ENCODE data around the gene PANK3. TPM values are rescaled to one million over a fixed set of nuclear protein-coding genes. Genes with fewer than 3 reads are reported as not detected.
"Not testable (repeated sequence)": the region's sequence is repeated elsewhere in the genome, so short reads cannot be mapped to it uniquely, and the experiment has no call there.

The PANK3 gene
- total RNA-seq, 1 donor, result 71.7 TPM

DNA sequence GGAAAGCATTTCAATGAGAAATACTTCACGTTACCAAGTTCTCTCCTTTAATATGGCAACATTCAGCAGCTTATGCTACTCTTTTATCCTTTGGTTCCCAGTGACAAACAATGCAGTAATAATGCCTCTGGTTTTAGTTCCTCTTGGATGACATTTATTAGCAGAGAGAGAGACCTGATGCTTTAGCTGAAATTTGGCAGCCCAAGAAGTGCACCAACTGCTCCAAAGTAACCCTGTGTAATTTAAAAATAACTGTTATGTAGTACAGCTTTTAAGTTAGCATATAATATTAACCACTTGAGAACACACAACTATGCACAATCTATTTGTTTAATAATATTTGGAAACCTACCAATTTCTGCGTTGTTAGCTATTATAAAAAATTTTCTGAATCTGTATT lies 21.8 kb downstream of the PANK3 start:
- H3K4me3 ChIP-seq (ENCODE audit: low read depth, low read length), result no peak overlapping the region
- DNase-seq (ENCODE audit: low read depth), result no peak
- TF ChIP-seq, protein P1, sequence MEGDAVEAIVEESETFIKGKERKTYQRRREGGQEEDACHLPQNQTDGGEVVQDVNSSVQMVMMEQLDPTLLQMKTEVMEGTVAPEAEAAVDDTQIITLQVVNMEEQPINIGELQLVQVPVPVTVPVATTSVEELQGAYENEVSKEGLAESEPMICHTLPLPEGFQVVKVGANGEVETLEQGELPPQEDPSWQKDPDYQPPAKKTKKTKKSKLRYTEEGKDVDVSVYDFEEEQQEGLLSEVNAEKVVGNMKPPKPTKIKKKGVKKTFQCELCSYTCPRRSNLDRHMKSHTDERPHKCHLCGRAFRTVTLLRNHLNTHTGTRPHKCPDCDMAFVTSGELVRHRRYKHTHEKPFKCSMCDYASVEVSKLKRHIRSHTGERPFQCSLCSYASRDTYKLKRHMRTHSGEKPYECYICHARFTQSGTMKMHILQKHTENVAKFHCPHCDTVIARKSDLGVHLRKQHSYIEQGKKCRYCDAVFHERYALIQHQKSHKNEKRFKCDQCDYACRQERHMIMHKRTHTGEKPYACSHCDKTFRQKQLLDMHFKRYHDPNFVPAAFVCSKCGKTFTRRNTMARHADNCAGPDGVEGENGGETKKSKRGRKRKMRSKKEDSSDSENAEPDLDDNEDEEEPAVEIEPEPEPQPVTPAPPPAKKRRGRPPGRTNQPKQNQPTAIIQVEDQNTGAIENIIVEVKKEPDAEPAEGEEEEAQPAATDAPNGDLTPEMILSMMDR (IDR thresholded peaks at IDR 0.05; ENCODE audit: insufficient read depth, low read depth, low read length), result no peak

DNA sequence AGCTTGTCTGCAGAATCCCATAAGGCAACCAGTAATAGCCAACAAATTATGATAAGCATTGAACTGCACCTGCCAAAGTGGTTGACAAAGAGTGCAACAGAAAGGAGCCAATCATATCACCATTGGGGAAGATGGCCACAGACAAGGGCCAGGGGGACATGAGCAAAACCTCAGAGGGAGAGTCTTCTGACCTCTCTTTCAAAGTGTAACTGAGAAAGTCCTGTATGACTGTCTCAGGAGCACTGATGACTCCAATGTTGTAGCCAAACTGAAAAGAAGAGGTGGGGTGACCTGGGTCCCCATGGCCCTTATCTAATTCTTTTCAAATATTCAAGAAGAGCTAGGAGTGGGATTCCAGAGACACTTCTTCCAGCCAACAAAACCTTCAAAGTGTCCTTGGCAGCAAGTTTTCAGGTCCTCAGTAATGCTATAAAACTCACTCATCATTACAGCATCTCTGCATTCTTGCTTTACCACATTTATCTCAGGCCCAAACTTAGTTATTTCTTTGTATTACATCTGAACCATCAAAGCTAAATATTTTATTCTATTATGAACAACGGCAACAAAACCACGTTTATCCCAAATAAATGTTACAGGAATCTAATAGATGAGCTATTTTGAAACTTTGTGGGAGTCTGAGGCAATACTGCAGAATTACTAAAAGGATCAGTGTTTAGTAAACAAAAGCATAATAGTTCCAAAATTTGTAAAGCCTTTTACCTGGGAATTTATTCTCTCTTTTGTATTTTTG lies 25.6 kb downstream of the PANK3 start:
- TF ChIP-seq, protein P1 (IDR thresholded peaks at IDR 0.05; ENCODE audit: insufficient read depth, low read depth, low read length), result no peak
- peak; percentile 62 for DNase-seq (ENCODE audit: low read depth)

DNA sequence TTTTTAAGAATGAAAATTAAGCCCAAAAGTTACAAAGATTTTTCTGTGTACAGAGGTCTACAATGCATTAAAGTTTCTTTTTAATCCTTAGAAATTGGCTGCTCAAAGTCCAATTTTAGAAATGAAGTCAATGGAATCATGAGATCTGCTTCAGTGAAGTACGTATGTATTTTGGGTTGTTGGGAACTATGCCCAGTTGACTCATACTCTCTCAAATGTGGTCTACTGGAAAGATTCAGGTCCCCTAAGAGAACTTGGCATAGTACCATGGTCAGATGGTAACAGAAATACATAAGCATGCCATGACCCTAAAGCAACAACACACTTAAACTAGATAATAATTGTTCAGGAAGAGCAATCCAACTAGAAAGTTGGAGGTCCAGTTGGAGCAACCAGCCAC lies 27.0 kb downstream of the PANK3 start:
- peak; percentile 82 for DNase-seq (ENCODE audit: low read depth)
- TF ChIP-seq, protein P1 (IDR thresholded peaks at IDR 0.05; ENCODE audit: insufficient read depth, low read depth, low read length), result no peak
- no peak overlapping the region for H3K4me3 ChIP-seq (ENCODE audit: low read depth, low read length)

More for the DNA sequence above, 25.6 kb downstream of the PANK3 start:
- H3K4me3 ChIP-seq (ENCODE audit: low read depth, low read length), result no peak overlapping the region

DNA sequence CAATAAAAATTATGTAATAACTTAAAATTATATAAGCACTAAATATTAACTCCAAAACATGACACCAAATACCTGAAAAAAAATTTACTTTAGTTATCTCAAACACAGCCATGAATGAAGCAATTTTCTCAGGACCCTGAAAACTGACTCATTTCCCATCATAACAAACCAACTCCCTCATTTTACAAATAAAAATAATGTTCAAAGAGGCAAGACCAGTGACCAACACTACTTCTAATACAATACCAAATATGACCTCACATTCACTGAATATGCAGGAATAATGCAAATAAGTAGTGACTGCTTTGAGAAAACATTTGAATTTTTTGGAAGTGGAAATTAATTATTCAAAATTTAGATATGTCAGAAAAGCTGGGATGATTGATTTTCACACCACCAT lies 28.5 kb downstream of the PANK3 start:
- H3K4me3 ChIP-seq (ENCODE audit: low read depth, low read length), result no peak overlapping the region
- DNase-seq (ENCODE audit: low read depth), result no peak
- TF ChIP-seq, protein P1 (IDR thresholded peaks at IDR 0.05; ENCODE audit: insufficient read depth, low read depth, low read length), result no peak

DNA sequence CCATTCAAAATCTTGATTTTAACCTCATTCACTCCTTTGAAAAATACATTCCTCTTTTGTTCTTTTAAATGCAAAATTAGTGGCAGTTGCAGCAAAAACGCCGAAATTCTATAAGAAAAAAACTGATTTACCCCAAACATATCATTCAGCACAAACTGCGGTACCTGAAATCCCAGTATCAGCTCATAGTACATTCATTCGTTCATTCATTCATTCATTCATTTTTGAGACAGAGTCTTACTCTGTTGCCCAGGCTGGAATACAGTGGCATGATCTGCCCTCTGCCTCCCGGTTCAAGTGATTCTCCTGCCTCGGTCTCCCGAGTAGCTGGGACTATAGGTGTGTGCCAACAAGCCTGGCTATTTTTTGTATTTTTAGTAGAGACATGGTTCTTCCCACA lies 29.6 kb downstream of the PANK3 start:
- DNase-seq (ENCODE audit: low read depth), result no peak
- H3K4me3 ChIP-seq (ENCODE audit: low read depth, low read length), result no peak overlapping the region
- TF ChIP-seq, protein P1 (IDR thresholded peaks at IDR 0.05; ENCODE audit: insufficient read depth, low read depth, low read length), result no peak

DNA sequence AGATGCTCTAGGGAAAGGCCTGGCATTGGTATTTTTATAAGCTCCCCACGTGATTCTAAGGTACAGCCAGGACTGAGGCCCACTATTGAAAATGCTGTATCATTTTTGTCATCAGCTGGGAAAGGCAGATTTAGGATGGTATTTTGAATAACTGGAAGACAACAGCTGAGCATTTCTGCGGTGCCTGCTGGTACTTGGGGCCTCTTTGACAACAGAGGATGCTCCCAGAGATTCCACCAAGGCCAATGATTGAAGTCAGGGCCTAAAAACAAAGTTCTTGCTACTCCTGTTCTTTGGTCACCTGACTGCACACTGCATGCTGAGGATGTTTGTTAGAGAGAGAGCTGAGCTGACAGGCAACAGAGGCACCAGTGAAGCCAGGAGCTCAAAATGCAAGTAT lies 42.0 kb downstream of the PANK3 start:
- no peak overlapping the region for H3K4me3 ChIP-seq (ENCODE audit: low read depth, low read length)
- TF ChIP-seq, protein P1 (IDR thresholded peaks at IDR 0.05; ENCODE audit: insufficient read depth, low read depth, low read length), result no peak
- DNase-seq (ENCODE audit: low read depth), result no peak

DNA sequence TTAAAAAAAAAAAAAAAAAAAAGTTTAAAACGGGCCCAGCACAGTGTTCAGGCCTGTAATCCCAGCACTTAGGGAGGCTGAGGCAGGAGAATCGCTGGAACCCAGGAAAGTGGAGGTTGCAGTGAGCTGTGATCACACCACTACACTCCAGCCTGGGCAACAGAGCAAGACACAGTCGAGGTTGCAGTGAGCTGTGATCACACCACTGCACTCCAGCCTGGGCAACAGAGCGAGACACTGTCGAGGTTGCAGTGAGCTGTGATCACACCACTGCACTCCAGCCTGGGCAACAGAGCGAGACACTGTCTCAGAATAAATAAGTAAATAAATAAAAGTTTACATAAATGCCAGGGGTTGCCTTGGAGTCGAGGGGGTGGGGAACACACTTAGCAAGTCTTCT lies 44.8 kb downstream of the PANK3 start:
- DNase-seq (ENCODE audit: low read depth); H3K4me3 ChIP-seq (ENCODE audit: low read depth, low read length): not testable (repeated sequence)
